GM19467 (cell line): Measurements from ENCODE around the gene PHLPP1.

Experiments
- ATAC-seq: cut with Tn5 transposase; IDR thresholded peaks from one replicate; pipeline ENCODE4 v1.9.1; 2021; ENCODE audit warnings: mild to moderate bottlenecking, moderate library complexity; ENCODE audit not compliant: unreplicated experiment

PHLPP1 gene

DNA sequence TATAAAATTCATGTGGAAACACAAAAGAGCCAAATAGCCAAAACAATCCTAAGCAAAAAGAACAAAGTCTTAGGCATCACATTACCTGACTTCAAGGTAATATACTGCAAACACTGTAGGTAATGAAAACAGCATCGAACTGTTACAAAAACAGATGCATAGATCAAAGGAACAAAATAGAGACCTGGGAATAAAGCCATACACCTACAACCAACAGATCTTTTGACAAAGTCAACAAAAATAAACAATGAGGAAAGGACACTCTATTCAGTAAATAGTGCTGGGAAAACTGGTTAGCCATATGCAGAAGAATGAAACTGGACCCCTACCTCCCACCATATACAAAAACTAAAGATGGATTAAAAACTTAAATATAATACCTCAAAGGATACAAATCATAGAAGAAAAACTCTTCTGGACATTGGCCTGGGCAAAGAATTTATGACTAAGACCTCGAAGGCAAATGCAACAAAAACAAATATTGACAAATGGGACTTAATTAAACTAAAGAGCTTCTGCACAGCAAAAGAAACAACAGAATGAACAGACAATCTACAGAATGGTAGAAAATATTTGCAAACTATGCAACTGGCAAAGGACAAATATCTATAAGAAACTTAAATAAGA, 218.0 kb downstream of the PHLPP1 start:
- no peak for ATAC-seq

DNA sequence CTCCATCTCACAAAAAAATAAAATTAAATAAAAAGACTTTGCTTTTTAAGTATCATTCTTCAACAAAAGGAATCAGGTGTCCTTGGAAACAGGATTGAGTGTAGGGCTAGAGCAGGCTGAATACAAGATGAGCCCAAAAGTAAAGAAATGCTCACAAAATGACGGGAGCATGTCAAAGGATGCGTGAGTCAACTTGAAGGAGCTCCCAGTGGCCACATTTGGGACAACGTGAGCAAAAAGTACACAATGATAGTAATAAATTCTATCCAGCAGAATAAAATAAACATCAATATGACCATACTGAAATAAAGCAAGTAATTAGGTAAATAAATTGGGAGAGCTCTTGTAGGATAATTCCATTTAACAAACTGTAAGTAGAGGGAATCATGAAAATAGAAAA, 220.7 kb downstream of the PHLPP1 start:
- ATAC-seq: no peak

DNA sequence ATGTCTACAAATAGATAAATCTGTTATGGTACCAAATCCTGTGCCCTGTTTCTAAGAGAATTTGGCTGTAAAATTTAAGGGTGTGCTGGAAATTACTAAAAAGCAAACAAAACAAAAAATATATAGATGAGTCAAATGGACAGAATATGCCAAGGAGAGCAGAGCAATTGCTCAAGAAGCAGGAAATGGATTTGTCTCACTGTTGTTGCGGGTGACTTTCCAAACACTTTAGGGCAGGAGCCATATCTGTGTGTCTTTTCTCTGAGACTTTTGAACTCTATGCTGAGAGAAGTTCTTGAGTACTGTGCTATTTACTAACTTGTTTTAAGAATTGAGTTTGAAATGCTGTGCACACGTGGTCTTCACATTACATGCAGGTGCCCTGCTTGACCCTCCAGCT, 221.7 kb downstream of the PHLPP1 start:
- no peak for ATAC-seq

DNA sequence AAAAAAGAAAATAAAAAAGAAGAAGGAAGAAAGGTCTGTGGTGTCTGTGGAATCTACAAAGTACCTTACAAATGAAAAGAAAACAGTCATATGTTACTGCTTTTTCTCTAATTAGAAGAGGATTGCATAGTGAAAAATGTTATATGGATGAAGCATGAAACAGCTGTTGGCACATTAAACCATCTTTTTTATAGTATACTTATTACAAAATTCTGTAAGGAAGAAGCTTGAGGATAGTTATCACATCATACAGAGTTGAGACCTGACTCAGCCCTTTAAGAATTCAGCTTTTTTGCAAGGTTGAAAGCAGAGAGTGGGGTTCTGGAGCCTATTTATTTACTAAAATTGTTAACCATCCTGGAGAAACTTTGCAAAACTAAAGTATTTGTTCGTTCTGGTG, 222.7 kb downstream of the PHLPP1 start:
- no peak for ATAC-seq

DNA sequence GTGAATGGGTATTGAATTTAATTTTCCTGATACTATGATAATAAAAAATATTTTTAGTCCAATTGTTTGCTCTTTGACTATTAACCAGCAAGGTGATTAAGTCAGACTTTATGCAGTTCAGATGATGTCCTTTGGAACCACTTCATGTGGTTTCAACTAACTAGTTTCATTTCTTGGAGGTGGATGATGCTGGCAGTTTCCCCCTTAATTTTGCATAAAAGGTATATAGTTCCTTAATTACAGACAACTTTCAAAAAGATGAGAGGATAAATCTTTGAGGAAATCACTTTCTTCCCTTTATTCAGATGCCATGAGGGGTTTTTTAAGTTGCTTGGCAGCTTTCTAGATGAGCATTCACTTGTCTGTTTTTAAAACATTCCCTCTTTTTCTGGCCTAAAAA, 223.1 kb downstream of the PHLPP1 start:
- ATAC-seq: peak; percentile 60

DNA sequence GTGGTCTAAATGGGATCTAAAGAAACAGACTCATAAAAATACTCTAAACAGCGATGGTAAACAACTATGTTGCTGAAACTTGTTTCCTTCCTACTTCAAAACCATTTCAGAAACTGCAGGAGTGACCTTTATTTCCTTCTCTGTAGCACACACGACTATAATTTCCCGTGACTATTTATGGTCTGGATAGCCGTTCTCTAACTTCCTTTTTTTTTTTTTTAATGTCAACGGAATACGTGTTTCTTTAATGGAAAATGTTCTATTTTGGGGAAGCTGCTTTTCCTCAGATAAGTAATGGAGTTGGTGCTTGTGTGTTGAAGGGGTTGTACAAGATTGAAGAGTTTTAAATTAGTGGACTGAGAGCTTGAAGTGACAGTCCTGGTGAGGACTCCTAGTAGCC, 224.1 kb downstream of the PHLPP1 start:
- no peak for ATAC-seq

DNA sequence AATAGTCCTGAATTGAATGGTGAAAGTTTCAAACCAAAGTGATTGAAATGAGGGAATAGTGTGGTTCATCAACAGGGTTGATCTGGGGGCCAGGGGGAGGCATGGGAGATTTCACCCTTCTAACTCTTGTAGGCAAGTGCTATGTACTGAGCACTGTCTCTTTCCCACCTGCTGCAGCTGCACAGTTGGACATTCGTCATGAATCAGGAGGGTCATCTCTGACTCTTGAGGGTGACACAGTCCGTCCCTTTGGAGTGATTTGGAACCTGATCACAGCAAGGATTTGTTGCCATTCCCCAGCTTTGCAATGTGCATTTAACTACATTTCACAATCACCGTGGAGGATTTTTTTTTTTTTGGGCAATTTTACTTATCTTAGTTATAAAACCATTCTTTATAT, 224.6 kb downstream of the PHLPP1 start:
- no peak for ATAC-seq

DNA sequence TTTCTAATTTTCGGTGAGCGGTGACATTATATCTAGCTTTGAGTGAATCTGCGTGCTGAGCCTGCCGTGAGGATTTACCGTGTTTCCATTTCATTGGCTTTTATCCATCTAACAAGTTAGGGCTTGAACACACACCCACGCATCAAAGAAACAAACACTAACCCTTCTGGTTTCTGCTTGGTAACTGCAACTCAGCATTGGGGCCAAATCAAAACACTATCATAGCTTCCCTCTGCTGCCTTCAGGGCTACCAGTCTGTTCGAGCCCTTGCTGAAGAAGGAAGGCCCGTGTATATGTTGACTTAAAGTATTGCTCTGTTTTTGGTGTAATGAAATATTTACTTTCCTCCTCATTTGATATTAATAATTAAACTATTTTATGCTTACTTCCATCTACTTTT, 227.2 kb downstream of the PHLPP1 start:
- ATAC-seq: no peak

DNA sequence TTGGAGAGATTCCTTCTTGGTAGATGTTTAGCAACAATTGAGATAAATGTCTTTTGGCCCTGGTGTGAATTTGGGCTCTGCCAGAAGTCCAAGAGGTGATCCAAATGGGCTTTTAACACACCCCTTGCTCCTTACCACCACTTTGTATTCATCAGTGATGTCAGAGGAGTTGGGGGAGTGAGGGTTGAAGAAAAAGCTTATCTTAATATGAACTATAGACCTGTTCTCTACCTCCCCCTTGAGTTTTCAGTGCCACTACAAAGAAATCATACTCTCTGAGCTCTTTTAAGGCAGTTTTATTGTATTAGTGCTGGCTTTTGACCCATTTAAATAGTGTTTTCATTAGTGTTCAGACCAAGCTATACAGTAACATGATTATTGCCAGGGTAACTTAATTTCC, 229.1 kb downstream of the PHLPP1 start:
- ATAC-seq: no peak

DNA sequence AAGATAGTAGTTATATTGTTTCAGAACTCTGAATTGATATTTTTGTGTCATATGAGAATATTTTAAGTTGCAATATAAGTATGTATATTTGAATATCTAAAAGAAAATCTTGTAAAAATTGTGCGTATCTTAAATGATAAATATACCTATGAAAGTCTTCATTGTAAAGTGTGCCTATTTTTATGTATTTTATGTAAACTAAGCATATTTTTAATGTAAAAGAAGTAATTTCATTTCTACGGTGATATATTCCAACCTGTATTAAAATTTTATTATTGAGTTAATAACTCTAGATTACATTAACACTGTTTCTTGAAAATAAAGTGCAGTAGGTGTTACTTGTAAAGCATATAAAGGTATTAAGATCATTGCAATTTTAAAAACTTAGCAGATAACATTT, 233.4 kb downstream of the PHLPP1 start:
- ATAC-seq: no peak

DNA sequence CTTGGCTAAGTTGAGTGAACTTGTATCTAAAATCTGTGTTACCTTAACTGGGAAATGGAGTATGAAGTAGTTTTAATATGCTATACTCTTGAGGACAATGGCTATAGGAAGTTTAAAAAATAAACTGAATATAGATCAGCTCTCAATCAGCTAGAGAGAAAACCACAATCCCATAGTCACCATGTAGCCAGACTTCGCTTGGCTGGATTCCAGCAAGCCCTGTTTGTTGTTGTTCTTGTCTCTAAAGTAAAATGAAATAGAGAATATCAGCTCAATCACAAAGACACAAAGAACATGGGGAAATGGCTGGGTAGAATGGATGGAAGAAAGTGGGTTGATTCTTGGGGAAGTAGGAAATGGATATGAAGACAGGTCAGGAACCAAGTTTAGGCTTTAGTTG, 234.9 kb downstream of the PHLPP1 start:
- ATAC-seq: no peak

DNA sequence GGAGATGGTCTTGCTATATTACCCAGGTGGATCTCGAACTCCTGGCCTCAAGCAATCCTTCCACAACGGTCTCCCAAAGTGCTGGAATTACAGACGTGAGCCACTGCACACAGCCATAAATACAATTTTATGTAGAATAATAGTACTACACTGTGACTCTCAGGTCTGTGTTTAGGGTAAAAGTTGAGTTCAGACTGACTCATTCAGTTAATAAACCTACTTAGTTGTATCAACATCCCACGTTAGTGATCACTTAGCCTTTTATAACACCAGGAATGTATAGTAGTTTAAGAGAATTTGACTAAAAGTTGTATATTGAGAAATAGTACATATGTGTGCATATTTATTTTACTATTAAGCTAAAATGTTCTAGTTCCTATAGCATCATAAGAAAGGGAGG, 237.5 kb downstream of the PHLPP1 start:
- no peak for ATAC-seq

DNA sequence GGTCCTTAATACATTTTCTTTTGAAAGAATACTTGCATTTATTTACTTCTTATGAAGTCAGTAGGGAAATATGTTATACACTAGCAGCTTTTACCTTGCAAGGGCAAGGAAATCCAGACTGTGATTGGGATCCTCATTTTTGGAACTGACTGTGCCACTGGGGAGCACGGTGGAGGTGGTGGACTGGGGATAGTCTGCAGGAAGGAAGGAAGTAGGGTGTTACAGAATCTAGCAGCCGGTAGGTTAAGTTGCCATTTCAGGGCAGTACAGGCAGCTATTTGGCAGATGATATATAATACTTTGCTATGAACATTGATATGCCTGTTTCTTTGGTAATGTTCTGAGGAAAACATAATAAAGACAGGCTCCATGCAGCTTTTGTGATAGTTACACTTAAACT, 238.3 kb downstream of the PHLPP1 start:
- ATAC-seq: no peak

DNA sequence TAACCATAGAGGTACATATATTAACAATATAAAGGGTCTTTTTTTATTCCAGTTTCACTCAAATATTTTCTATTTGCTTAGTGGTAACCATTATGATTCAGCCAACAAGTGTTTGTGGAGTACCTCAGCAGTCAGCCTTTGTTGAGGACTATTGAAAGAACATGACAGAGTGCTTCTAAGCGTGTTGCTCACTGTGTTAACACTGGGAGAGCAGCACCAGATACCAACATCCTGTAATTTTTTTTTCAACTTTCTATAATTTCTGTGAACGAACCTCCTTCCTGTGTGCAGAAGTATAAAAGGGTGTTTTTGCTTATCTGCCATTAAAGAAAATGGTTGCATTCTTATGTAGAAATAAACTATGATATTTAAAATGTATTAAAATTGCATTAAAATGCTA, 239.0 kb downstream of the PHLPP1 start:
- no peak for ATAC-seq

DNA sequence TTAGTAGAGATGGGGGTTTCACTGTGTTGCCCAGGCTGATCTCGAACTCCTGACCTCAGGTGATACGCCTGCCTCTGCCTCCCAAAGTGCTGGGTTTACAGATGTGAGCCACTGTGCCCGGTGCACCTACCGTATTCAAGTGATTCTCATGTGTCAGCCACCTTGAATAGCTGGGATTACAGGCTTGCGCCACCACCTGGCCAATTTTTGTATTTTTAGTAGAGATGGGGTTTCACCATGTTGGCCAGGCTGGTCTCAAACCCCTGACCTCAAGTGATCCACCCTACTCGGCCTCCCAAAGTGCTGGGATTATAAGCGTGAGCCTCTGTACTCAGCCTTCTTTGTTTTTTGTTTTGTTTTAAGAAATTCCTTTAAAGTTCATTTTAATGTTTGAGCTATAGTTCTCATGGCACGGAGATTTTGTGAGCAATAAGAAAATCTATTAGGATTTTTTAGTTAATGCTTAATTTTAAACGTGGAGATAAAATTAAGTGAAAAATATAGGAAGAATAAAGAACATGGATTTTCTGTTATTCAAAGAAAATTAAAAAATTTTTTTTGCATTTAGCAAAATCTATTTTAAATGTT, 242.6 kb downstream of the PHLPP1 start:
- ATAC-seq: no peak

DNA sequence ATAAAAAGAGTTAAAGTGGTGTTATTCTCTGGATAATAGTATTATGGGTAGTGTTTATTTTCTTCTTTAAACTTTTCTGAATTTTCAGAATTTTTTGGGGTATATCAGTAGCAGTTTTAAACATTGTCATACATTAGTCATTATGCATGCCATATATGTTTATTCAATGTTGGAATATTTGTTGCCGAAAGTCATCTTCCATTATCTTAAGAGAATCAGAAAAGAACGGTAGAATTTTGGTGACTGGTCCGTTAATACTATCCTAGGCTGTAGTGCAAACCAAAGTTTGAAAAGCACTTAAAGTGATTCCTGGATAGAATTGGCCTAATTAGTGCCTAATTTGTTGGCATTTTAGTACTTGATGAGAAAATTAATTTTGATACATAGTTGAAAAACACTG, 244.1 kb downstream of the PHLPP1 start:
- ATAC-seq: no peak

DNA sequence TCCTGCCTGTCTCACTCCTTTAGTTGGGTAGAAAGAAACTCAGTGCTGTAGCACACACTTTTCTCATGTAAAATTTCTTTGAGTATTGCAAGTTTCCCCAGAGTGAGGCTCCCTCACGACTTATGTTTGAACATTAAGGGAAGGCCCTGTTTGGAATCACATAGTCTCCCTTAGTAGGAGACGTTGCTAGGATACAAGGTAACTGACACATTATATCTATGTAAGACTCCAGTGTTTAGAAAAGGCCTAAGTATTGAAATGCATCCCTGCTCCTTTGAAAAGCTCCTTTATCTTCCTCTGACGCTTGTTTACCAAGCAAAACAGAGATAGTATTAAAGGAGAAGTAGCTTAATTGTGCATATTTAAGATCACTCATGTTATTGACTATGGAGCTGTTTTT, 248.2 kb downstream of the PHLPP1 start:
- no peak for ATAC-seq

DNA sequence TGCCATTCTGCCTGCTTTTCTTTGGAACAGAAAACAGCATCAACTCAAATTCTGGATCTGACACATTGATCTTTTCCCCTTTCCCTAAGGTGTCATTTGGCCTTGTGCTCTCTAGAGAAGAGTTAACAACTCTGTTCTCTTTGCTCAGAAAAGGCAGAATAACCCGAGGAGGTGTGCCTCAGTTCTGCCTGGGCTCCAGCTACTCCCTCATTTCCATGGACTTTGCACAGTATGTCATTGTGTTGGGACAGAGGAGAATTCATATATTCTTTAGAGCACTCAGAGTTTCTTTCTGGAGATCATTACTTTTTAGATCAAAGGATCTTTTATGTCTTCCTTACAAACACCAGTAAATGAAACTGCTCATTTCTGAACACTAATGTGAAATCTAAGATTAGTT, 249.1 kb downstream of the PHLPP1 start:
- no peak for ATAC-seq

DNA sequence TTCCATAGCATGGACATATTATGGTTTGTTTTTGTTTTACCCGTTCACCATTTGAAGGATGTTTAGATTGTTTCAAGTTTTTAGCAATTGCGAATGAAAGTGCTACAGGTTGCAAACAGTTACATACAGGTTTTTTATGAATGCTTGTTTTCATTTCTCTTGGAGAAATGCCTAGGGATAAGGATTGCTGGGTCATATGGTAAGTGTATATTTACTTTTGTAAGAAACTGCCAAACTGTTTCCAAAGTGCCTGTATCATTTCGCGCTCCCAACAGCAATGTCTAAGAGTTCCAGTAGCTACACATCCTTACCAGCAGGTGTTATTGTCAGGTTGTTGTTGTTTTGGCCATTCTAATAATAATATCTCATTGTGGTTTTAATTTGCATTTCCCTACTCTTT, 251.7 kb downstream of the PHLPP1 start:
- no peak for ATAC-seq

DNA sequence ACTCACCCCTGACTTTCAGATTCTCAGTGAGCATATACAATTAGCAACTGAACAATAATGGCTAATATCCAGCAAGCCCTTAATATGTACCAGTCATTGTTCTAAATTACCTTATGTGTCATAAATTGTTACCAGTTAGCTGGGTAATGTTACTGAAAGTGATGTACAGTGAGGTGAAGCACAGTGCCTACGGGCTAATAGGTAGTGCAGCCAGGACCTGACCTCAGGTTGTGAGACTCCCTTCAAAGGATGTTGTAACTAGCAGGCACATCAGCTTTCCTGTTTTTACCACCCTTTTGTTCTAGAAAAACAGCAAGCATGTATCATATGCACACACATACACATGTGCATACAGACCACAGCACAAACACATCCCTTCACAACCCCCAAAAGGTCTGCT, 258.3 kb downstream of the PHLPP1 start:
- ATAC-seq: no peak

DNA sequence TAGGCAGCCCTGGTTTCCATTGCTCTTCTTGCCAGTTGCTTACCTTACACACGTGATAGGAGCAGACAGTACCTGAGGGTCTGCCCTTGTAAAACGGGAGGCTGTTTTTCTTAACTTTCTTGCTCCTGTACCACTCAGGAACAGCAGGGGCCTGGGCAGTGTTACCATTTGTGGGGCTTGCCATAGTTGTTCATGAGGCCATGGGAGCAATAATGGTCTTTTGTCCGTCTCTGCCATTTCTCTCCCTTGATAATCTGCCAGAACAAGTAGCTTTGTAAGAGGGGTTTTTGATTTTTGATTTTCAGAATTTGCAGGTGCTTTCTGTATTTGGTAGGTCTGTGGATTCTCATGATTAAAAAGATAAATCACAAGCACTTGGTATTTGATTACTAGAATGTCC, 259.0 kb downstream of the PHLPP1 start:
- no peak for ATAC-seq

DNA sequence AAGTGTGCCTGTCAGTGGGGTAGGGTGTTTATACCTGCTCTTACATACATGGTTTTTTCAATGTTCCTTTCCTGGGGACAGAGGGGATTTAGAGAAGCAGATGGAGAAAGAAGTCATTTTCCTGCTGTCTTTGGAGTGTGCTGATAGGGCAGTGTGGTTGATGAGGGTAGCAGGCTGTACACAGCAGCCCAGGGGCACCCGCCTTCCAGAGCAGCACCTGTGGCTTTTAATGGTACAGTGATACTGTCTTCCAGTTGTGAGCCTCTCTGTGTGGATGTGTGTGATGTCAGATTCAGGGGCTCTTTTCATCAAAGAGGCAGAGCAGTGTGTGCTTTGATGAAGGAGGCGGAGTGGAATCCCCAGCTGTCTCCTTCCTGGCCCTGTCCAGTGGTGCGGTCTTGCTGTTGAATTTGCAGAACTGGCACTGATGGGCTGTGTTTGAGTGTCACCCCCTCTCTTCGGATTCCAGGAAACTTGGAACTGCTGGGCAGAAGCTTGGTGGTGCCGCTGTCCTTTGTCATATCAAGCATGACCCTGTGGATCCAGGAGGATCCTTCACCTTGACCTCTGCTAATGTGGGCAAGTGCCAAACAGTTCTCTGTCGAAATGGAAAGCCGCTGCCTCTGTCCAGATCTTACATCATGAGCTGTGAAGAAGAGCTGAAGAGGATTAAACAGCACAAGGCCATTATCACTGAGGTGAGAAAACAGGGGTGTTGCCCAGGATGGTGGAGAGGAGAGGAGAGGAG, 259.8 kb downstream of the PHLPP1 start:
- no peak for ATAC-seq

DNA sequence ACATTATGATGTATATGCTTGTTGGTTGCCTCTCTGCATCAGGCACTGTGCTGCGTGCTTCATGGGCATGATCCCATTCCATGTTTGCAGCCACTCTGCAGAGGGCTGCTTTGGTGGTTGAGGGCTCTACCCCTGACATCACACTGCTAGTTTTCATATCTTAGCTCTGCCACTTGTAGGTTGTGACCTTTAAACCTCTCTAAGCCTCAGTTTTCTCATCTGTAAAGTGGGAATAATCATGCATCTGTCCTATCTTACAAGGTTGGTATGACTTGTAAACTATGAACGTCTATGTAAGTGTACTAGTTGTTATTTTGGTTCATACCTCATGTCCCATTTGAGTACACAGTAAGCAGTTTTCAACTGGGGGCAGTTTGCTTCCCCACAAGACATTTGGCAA, 260.4 kb downstream of the PHLPP1 start:
- ATAC-seq: no peak
